ENCODE results near the gene ROR2.
"Not testable (repeated sequence)": the region's sequence is repeated elsewhere in the genome, so short reads cannot be mapped to it uniquely, and the experiment has no call there.

The ROR2 gene

DNA sequence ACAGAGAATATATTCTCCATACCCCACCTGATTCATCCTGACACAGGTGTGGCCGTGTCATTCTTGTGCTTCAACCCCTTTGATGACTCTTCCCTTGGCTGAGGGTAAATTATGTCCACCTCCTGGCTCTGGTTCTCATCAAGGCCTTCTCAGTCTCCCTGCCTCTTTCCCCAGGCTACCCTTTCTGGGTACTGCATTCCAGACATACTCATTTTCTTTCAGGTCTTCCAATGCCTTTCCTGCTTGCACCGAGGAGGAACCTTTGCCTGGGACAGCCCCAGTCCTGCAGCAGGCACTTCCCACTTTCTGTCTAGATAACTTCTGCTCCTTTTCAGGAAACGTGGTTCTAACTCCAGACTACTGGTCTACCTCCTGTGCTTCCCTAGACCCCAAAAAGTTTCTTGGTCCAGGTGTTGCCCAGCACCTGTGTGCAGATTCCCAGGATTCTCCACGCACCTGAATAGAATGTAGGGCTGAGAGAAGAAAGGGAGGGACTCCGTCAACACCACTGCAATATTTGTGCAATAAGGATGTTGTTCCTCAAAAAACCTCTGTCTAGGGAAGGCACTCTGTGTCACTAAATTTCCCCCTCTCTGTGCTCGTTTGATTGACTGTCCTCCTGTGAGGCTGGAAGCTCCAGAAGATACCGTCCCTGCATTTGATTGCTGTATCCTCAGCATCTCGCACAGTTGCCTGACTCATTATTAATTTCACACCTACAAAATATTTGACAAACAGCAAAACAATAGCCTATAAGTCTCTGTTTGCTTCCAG lies 271.0 kb downstream of the ROR2 start:
- DNase-seq (ENCODE audit: low read depth in 3 of 3), result no peak

GRCh38 chr9:91677822-91678436 lies 272.1 kb downstream of the ROR2 start:
- no peak for DNase-seq (ENCODE audit: low read depth in 3 of 3)

GRCh38 chr9:91677331-91677730 lies 272.7 kb downstream of the ROR2 start:
- DNase-seq (ENCODE audit: low read depth in 3 of 3), result no peak

- no peak for DNase-seq (ENCODE audit: low read depth in 3 of 3)
These were observed 274.0 kb downstream of the ROR2 start for GRCh38 chr9:91676046-91676445.

DNA sequence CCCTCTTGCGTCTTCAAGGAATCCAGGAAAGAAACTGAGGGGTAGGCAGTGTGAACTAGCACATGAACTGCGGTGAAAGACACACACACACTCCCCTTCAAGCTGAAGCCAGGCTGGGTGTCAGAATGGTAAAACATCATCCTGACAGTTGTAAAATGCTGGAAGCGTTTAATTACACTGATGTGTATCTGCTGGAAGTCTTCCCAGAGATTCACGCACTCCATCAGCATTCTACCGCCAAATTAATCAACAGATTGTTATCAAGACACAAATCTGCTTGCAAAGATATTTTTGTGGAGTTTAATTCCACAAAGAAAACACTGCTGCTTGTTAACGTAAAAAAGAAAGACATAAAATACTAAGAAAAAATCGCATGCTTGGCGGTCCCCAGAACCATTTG lies 285.4 kb downstream of the ROR2 start:
- no peak for DNase-seq (ENCODE audit: low read depth in 3 of 3)

GRCh38 chr9:91663858-91664257 lies 286.2 kb downstream of the ROR2 start:
- DNase-seq (ENCODE audit: low read depth in 3 of 3), result no peak

DNA sequence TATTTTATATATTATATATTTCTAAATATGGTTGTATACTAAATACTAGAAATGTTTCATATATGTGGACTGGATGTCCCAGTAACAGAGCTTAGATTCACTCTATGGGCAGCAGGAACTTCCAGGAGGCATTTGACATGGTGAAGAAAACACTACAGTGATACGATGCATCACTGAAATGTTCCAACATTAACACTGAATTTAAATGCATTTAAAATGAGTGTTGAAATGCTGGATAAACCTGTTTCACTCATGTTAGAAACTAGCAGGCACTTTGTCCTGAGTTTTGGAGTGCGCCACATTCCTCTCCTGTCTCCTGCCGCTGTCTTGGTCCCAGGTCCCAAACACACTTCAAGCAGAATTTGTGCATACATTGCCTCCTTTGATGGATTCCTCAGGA lies 288.6 kb downstream of the ROR2 start:
- DNase-seq (ENCODE audit: low read depth in 3 of 3), result no peak

DNA sequence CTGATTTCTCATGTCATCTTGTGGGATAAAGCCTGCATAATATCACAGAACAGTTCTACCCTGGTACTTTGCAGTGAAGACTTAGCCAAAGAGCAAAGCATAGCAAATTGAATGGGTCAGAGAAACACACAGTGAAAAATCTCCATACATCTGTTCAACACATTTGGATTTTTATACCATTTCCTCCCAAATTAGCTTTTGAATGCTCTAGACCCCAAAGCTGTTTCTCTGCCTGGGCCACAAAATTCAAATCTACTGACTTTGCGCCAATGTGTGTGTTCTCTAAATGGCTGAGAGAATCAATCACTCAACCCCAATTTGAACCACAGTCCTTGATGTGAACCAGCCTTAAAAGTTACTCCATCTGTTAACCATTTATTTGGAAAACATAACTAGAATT lies 289.5 kb downstream of the ROR2 start:
- no peak for DNase-seq (ENCODE audit: low read depth in 3 of 3)

DNA sequence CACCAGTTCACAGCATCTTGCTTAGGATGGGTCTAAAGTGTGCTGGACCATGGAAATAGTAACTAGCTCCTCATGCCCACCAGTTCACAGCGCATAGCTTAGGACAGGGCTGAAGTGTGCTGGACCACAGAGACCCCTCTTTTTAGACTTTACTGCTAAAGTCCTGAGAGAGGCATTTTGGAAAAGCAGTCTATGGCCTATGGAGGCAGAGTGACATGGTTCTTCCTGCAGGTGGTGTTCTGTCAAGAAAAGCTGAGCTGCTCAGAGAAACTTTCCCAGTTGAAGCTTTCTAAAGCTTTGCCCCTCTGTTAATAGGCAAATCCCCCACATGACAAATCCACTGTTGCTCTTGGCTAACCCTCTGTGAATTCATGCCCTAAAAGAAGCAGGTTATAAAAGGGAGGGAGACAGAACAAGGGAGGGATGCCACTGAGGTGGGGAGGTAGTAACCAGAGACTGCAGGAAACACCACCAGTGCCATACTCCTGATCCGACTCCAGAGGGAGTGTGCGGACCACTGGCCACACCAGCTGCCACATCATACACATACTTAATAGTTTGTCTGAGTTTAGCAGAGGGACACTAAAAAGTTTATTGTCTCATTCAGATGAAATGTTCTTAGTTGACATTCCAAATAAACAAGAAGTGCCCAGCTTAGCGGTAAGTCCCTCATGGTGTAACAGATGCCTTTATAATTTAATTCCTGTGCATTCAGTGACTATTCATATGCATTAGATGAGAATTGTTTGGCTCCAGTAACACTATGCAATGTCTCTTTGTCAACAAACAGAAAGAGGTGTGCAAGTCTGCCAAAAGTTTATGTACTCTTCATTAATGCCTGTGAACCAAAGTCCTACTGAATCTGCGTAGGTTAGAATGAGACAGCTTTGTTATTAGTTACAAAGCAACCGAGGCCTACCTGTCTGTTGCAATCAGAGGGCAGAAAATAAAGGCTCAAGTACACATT lies 290.2 kb downstream of the ROR2 start:
- no peak for DNase-seq (ENCODE audit: low read depth in 3 of 3)

DNA sequence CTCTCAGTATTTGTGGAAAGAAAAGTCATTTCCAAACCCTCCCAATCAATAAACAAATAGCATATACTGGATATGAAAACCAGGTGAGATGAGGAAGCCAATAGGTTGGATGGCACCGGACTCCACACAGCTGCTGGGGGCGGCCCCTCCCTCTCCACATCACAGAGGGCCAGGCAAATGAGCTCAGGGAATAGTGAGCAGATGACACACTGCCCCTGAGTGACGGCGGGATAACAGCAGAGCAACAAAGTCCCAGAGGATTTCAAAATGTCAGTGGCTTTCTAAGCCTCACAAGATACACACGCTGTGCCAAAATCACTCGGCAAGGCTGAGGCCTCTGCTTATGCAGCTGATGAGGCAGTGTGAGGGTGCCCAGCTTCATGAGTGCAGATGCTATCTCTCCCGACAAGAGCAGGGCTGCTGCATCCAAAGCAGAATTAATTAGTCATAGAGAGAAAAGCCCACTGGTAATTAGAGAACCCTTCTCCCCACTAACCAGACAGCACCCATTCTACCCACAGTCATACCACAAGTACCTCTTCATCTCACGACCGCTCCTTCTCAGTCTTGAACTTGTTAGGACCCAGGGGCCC lies 291.4 kb downstream of the ROR2 start:
- no peak for DNase-seq (ENCODE audit: low read depth in 3 of 3)

DNA sequence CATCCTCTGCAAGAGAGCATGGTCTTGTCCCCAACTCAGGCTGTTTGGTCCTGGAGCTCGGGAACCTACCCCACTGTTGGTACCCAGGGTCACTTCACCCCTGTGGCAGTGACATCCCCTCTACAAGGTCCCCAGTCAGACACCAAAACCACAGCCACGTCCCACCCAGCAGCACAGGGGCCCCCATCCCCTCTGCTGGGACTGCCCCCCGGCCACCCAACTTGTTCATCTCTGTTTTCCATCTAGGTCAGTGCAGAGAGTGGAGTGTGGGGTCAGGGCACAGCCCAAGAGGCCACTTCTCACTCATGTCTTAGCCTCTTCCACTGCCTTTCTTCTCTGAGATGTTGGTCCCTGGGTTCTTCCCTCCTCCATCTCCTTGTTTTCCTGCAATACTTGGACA lies 292.5 kb downstream of the ROR2 start:
- no peak for DNase-seq (ENCODE audit: low read depth in 3 of 3)

DNA sequence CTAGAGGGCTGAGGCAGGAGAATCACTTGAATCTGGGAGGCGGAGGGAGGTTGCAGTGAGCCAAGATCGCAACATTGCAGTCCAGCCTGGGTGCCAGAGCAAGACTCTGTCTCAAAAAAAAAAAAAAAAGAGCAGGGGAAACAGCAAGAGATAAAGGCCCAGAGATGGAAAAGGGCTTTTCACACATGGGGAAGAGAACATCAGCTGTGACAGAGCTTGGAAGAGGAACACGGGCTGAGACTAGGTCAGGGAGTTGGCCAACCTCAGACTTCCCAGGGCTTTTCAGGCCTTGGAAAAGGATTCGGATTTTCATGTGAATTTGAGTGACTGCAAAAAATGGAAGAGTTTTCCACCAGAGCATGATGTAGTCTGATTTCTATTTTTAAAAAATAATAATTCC lies 294.4 kb downstream of the ROR2 start:
- DNase-seq (ENCODE audit: low read depth in 3 of 3), result no peak

GRCh38 chr9:91655215-91655614 lies 294.8 kb downstream of the ROR2 start:
- no peak for DNase-seq (ENCODE audit: low read depth in 3 of 3)

- DNase-seq (ENCODE audit: low read depth in 3 of 3), result no peak
These were observed 295.5 kb downstream of the ROR2 start for GRCh38 chr9:91654527-91654926.

DNA sequence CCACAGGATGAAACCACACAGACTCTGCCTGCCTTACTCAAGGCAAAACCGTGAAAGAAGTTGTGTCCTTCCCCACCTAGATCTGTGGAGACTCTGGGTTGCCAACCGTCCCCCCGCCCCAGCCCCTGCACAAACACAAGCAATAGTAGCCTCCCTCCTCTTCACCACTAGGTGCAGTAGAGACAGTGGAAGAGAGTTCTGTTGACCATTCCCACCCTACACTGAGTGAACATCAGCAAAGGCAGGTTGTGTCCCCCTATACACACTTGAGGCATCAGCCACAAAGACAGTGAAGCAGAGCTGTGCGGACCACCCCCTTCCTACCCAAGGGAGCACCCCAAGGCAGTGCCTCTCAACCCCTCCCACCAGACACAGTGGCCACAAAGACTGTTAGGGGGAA lies 302.7 kb downstream of the ROR2 start:
- DNase-seq (ENCODE audit: low read depth in 3 of 3), result no peak

- DNase-seq (ENCODE audit: low read depth in 3 of 3), result no peak
These were observed 303.3 kb downstream of the ROR2 start for GRCh38 chr9:91646702-91647101.

DNA sequence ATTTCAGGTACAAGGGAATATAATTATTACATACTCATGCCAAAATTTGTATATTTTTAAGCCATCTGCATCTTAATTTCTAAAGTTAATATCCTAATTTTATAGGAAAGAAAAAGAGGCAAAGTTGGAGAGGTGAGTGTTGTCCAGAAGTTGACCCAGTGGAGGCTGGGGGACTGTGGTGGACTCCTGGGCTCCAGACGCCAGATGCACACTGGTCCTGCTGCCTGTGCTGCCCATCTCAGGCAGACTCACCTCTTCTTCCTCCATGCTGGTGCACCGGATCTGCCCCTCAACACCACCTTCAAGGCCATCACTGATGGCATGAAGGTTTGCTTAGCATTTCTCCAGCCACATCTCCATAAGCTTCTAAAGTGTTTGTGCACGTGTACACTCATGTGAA lies 305.6 kb downstream of the ROR2 start:
- DNase-seq (ENCODE audit: low read depth in 3 of 3), result no peak

DNA sequence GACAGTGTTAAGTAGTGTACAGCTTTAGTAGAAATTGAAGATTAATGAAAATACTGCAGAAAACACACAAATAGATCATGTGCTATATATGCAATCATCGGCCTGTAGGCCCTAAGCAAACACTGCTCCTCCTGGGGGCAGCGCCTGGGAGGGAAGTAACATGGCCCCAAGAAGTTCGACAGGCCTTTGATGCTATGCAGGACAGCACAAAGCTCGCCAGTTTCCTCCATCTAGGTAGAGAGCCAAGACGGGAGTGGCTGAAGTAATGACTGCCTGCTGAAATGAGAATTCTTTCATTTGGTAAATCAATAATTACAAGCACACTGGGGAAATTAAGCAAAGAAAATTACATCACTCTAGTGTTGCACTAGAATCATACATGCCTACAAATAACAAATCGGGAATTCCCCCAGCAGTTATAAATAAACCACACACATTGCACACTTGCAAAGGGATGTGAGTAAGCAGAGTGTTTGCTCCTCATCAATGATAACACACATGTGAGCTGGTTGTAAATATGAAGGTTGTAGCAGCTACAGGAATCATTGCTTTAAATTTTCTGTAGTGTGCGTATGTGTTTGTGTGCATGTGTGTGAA lies 306.4 kb downstream of the ROR2 start:
- no peak for DNase-seq (ENCODE audit: low read depth in 3 of 3)

GRCh38 chr9:91642771-91643170 lies 307.3 kb downstream of the ROR2 start:
- DNase-seq (ENCODE audit: low read depth in 3 of 3), result no peak

- no peak for DNase-seq (ENCODE audit: low read depth in 3 of 3)
These were observed 309.6 kb downstream of the ROR2 start for GRCh38 chr9:91640428-91640827.

DNA sequence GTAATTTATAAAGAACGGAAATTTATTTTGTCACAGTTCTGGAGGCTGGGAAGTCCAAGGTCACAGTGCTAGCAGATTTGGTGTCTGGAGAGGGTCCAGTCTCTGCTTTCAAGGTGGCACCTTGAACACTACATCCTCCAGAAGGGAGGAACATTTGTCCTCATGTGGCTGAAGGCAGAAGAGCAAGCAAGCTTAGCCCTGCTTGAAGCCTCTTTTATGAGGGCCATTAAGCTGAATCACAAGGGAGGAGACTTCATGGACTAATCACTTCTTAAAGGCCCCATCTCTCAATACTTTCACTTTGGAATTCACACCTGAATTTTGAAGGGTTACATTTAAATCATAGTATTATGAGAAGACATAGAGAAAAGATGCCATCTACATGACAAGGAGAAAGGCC lies 311.0 kb downstream of the ROR2 start:
- DNase-seq (ENCODE audit: low read depth in 3 of 3), result no peak

GRCh38 chr9:91634832-91635231 lies 315.2 kb downstream of the ROR2 start:
- not testable (repeated sequence) for DNase-seq (ENCODE audit: low read depth in 3 of 3)
